GM12878 (cell line): Measurements from ENCODE around the gene ARL3. TPM values are rescaled to one million over a fixed set of nuclear protein-coding genes. Genes with fewer than 3 reads are reported as not detected.

ENCODE experiments used
- ATAC-seq: fragments of 200-7000 bp; cut with Tn5 transposase; 3 replicates; pipeline ENCODE4 v1.9.1; 2020; ENCODE audit warnings: mild to moderate bottlenecking, moderate library complexity
- BruUV-seq: library from RNA; stranded (reverse); fragments of 400-500 nt; replicated peaks from 2 replicates; lab custom pipeline; 2021; lab: Mats Ljungman, UMichigan
- CTCF ChIA-PET: fragments of 300-600 bp; sonication (Branson Sonifier 250); formaldehyde crosslinking; extraction: SDS; loops from one replicate; lab custom pipeline; 2021; ENCODE audit warnings: inconsistent platforms; lab: Yijun Ruan, JAX
- POLR2A ChIA-PET: fragments of 350-600 bp; formaldehyde crosslinking; extraction: SDS; loops from one replicate; lab custom pipeline; 2021; ENCODE audit warnings: inconsistent platforms; lab: Charles Lee
- RAD21 ChIA-PET: fragments of 300-600 bp; sonication (Branson Sonifier 250); formaldehyde crosslinking; loops from one replicate; lab custom pipeline; 2023; ENCODE audit warnings: antibody characterized with exemption; ENCODE audit not compliant: unreplicated experiment; lab: Charles Lee
- SMC1A ChIA-PET: fragments of 300-600 bp; sonication (Branson Sonifier 250); formaldehyde crosslinking; loops from one replicate; lab custom pipeline; 2023; ENCODE audit not compliant: unreplicated experiment, uncharacterized antibody; lab: Charles Lee
- DNase-seq: peaks from one replicate; pipeline ENCODE4 v3.0.0-alpha.2; 2011; ENCODE audit warnings: low read depth, low spot score
- FAIRE-seq: peaks from 3 replicates; lab custom pipeline; 2011; peaks lifted over from hg19 to GRCh38; lab: Jason Lieb, UNC
- H2AFZ ChIP-seq: 2 replicates; pipeline ENCODE4 v1.6.0; 2011; ENCODE audit warnings: low read depth, low read length, control low read depth; ENCODE audit not compliant: control insufficient read depth
- H3K27ac ChIP-seq: 2 replicates; pipeline ENCODE4 v1.5.1; 2011; ENCODE audit warnings: control low read depth; ENCODE audit not compliant: control insufficient read depth, insufficient read depth
- H3K27me3 ChIP-seq, 2 experiments: replicated peaks in 1 of 2; 2 replicates each; pipeline versions ENCODE4 v1.6.0 to v1.6.1; 2011; ENCODE audit warnings: low read length in 1 of 2; ENCODE audit not compliant: control insufficient read depth in 2 of 2, insufficient read depth in 2 of 2
- H3K36me3 ChIP-seq, 2 experiments: 2 replicates each; pipeline ENCODE4 v1.5.1; 2011; ENCODE audit warnings: low read length in 1 of 2; ENCODE audit not compliant: control insufficient read depth in 2 of 2, insufficient read depth in 2 of 2
- H3K4me1 ChIP-seq: 2 replicates; pipeline ENCODE4 v1.6.1; 2011; ENCODE audit warnings: mild to moderate bottlenecking, low read length, moderate library complexity, mixed read lengths; ENCODE audit not compliant: control insufficient read depth, insufficient read depth
- H3K4me2 ChIP-seq: 2 replicates; pipeline ENCODE4 v1.6.0; 2011; ENCODE audit warnings: control low read depth; ENCODE audit not compliant: control insufficient read depth, insufficient read depth
- H3K4me3 ChIP-seq: fragments of 200-600 bp; sonication (generic); 2 replicates; pipeline ENCODE4 v1.5.1; 2016
- H3K79me2 ChIP-seq: 2 replicates; pipeline ENCODE4 v1.6.0; 2011; ENCODE audit warnings: low read length; ENCODE audit not compliant: control insufficient read depth, insufficient read depth
- H3K9ac ChIP-seq: 2 replicates; pipeline ENCODE4 v1.8.0; 2011; ENCODE audit warnings: low read length, control low read depth, mixed read lengths; ENCODE audit not compliant: control insufficient read depth, insufficient read depth
- H3K9me3 ChIP-seq: replicated peaks from 3 replicates; pipeline ENCODE4 v1.5.1; 2011; ENCODE audit warnings: mild to moderate bottlenecking, low read length; ENCODE audit not compliant: control insufficient read depth, insufficient read depth
- H4K20me1 ChIP-seq: 2 replicates; pipeline ENCODE4 v1.6.0; 2011; ENCODE audit not compliant: control insufficient read depth, insufficient read depth
- ETV6 ChIP-seq, 2 experiments: fragments of 450-650 bp in 1 of 2; IDR thresholded peaks in 1 of 2; conservative IDR thresholded peaks in 1 of 2; 2 replicates each; pipeline ENCODE4 v1.6.1; 2014; ENCODE audit warnings: antibody characterized with exemption in 1 of 2, borderline replicate concordance in 1 of 2, low read depth in 1 of 2, mild to moderate bottlenecking in 1 of 2, moderate library complexity in 1 of 2
- IRF4 ChIP-seq: IDR thresholded peaks from 2 replicates; pipeline ENCODE4 v1.6.1; 2011; ENCODE audit warnings: low read depth, low read length
- LARP7 ChIP-seq: fragments of 450-650 bp; IDR thresholded peaks from 2 replicates; pipeline ENCODE4 v1.6.1; 2017; ENCODE audit warnings: mild to moderate bottlenecking
- NR2C1 ChIP-seq: fragments of 450-650 bp; IDR thresholded peaks from 2 replicates; pipeline ENCODE4 v1.6.1; 2017; ENCODE audit warnings: antibody characterized with exemption, mild to moderate bottlenecking, moderate library complexity
- POLR2AphosphoS2 ChIP-seq: IDR thresholded peaks from 2 replicates; pipeline ENCODE4 v1.6.1; 2011; ENCODE audit warnings: low read depth, mild to moderate bottlenecking, low read length, improper control_type of control experiment, moderate library complexity
- POU2F2 ChIP-seq: IDR thresholded peaks from 3 replicates; pipeline ENCODE4 v1.6.1; 2011; ENCODE audit warnings: low read depth, mild to moderate bottlenecking, low read length, borderline replicate concordance
- RFX5 ChIP-seq: IDR thresholded peaks from 2 replicates; pipeline ENCODE4 v1.6.1; 2011; ENCODE audit warnings: low read depth, low read length, improper control_type of control experiment
- TAF1 ChIP-seq: IDR thresholded peaks from 2 replicates; pipeline ENCODE4 v1.6.1; 2011; ENCODE audit warnings: mild to moderate bottlenecking, low read depth, low read length, borderline replicate concordance
- WGBS: methylation state at CpG from one replicate; pipeline ENCODE4 v1.1.6; 2016; ENCODE audit warnings: low lambda C conversion rate; ENCODE audit not compliant: insufficient replicate concordance, insufficient coverage; ENCODE audit errors: missing lambda C conversion rate; 5-methylcytosine and 5-hydroxymethylcytosine counted together
- in situ Hi-C: fragments of 300-500 bp; cut with MboI; formaldehyde crosslinking; loops from 9 replicates; pipeline ENCODE4 v1.14.3; 2018; ENCODE audit warnings: mixed read lengths
- intact Hi-C: fragments of 100-400 bp; cut with micrococcal nuclease; formaldehyde crosslinking; loops from one replicate; pipeline ENCODE4 v1.14.2; 2022; ENCODE audit not compliant: unreplicated experiment
- polyA plus RNA-seq, 11 experiments: library from polyadenylated mRNA; depleted of rRNA in 4 of 11; unstranded in 6 of 11; stranded (reverse) in 5 of 11; fragments of >200 nt; fragmentation: Nextera tagmentation in 4 of 11; fragmentation: Illumina TruSeq in 1 of 11; extraction: Ambion mirVana in 4 of 11; extraction: Trizol in 1 of 11; gene quantifications; 1 replicate in 1 of 11; 2 replicates in 10 of 11; pipeline versions ENCODE4 v1.2.1 to v1.2.3, GENCODE V29; 2011 to 2016; ENCODE audit warnings: inconsistent platforms in 2 of 11, missing spikeins in 2 of 11, low read depth in 1 of 11
- total RNA-seq, 4 experiments: library from RNA; depleted of rRNA in 3 of 4; stranded (reverse); fragments of >200 nt in 3 of 4; fragmentation: Illumina TruSeq in 1 of 4; extraction: Trizol in 1 of 4; gene quantifications; 2 replicates each; pipeline versions ENCODE4 v1.2.1 to v1.2.3, GENCODE V29; 2013 to 2021
- TF ChIP-seq, protein P1 (sequence below): fragments of 450-650 bp; IDR thresholded peaks from 2 replicates; pipeline ENCODE4 v1.6.1; 2018; ENCODE audit warnings: borderline replicate concordance, mild to moderate bottlenecking; ENCODE audit not compliant: partially characterized antibody
- TF ChIP-seq, protein P2 (sequence below): fragments of 450-650 bp; IDR thresholded peaks from 2 replicates; pipeline ENCODE4 v1.6.1; 2017; ENCODE audit warnings: antibody characterized with exemption, mild to moderate bottlenecking, moderate library complexity
- TF ChIP-seq, protein P3 (sequence below): fragments of 450-650 bp; conservative IDR thresholded peaks from 2 replicates; pipeline ENCODE4 v1.6.1; 2017; ENCODE audit warnings: mild to moderate bottlenecking, moderate library complexity

ARL3 gene
- total and polyA plus RNA-seq, 10 of the 15 experiments (the other 5 are each of a cell fraction or from before 2014, with no cell fraction given) = 4.9 to 26.1 (median 11.0) TPM

GRCh38 chr10:102641880-102642735 lies 72.1 kb downstream of the ARL3 start:
- Histone ChIP-seq H3K9ac (peak overlapping the region; percentile 99), H3K79me2 (peaks cover 47% of the 10 kb centered on the region), H3K36me3 (no peaks in the 10 kb centered on the region), H3K4me3 (peak overlapping the region; percentile 93), H2AFZ (peak overlapping the region; percentile 95), H3K27ac (peak overlapping the region; percentile 96), H3K4me1 (peaks cover 7% of the 10 kb centered on the region), H3K4me2 (peak overlapping the region; percentile 76), H4K20me1 (no peaks in the 10 kb centered on the region), H3K27me3 (no peaks in the 10 kb centered on the region), H3K9me3 (no peaks in the 10 kb centered on the region)
- intact Hi-C loops (loop anchor here (10.0 kb wide), 2 partner anchors 247 to 553 kb away; partner anchors contain the start of genes NFKB2 and NT5C2), in situ Hi-C loops (no loop called here)
- ChIA-PET SMC1A (interaction anchor here (0.7 to 2.2 kb wide), 7 partner anchors 9 to 372 kb away, joined by 3 to 6 read pairs (median 4); partner anchors contain the start of gene FBXL15), CTCF (interaction anchor here (0.6 to 1.8 kb wide), 7 partner anchors 27 to 357 kb away, joined by 3 to 9 read pairs (median 4); partner anchors contain the start of genes ARL3 and SFXN2), POLR2A (interaction anchor here (0.5 to 3.6 kb wide), 17 partner anchors 9 to 1601 kb away, joined by 3 to 38 read pairs (median 4); partner anchors contain the start of genes ACTR1A, ARL3, NFKB2 and SFXN2), RAD21 (interaction anchor here (0.5 to 2.1 kb wide), 13 partner anchors 9 to 746 kb away, joined by 3 to 11 read pairs (median 4); partner anchors contain the start of genes ARL3 and SFXN2)
- BruUV-seq = TSS peak; percentile 27
- 2% methylated on average over 68 of the region's 77 CpGs for WGBS
- ATAC-seq (peak; percentile 69), FAIRE-seq (peak; percentile 99), DNase-seq (peak; percentile 90)
- TF ChIP-seq TAF1 = peak; percentile 32; the same call in 1 of the 2 replicates
- peak; percentile 74 for TF ChIP-seq POLR2AphosphoS2
- 0 out of 2 replicates have a peak, but pooled peaks have one; percentile 11 for TF ChIP-seq NR2C1
- TF ChIP-seq IRF4 = 0 out of 2 replicates have a peak, but pooled peaks have one; percentile 5
- TF ChIP-seq, protein P1, sequence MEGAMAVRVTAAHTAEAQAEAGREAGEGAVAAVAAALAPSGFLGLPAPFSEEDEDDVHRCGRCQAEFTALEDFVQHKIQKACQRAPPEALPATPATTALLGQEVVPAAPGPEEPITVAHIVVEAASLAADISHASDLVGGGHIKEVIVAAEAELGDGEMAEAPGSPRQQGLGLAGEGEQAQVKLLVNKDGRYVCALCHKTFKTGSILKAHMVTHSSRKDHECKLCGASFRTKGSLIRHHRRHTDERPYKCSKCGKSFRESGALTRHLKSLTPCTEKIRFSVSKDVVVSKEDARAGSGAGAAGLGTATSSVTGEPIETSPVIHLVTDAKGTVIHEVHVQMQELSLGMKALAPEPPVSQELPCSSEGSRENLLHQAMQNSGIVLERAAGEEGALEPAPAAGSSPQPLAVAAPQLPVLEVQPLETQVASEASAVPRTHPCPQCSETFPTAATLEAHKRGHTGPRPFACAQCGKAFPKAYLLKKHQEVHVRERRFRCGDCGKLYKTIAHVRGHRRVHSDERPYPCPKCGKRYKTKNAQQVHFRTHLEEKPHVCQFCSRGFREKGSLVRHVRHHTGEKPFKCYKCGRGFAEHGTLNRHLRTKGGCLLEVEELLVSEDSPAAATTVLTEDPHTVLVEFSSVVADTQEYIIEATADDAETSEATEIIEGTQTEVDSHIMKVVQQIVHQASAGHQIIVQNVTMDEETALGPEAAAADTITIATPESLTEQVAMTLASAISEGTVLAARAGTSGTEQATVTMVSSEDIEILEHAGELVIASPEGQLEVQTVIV = peak; percentile 32
- TF ChIP-seq RFX5 = peak; percentile 42; the same call in 1 of the 2 replicates
- TF ChIP-seq ETV6 (conservative IDR thresholded peaks at IDR 0.05 in 1 of 2, IDR thresholded peaks at IDR 0.05 in 1 of 2; ENCODE audit: borderline replicate concordance in 1 of 2, low read depth in 1 of 2) = no peak
- TF ChIP-seq POU2F2 = no peak
- TF ChIP-seq, protein P2, sequence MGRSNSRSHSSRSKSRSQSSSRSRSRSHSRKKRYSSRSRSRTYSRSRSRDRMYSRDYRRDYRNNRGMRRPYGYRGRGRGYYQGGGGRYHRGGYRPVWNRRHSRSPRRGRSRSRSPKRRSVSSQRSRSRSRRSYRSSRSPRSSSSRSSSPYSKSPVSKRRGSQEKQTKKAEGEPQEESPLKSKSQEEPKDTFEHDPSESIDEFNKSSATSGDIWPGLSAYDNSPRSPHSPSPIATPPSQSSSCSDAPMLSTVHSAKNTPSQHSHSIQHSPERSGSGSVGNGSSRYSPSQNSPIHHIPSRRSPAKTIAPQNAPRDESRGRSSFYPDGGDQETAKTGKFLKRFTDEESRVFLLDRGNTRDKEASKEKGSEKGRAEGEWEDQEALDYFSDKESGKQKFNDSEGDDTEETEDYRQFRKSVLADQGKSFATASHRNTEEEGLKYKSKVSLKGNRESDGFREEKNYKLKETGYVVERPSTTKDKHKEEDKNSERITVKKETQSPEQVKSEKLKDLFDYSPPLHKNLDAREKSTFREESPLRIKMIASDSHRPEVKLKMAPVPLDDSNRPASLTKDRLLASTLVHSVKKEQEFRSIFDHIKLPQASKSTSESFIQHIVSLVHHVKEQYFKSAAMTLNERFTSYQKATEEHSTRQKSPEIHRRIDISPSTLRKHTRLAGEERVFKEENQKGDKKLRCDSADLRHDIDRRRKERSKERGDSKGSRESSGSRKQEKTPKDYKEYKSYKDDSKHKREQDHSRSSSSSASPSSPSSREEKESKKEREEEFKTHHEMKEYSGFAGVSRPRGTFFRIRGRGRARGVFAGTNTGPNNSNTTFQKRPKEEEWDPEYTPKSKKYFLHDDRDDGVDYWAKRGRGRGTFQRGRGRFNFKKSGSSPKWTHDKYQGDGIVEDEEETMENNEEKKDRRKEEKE = peak; percentile 61; the same call in 1 of the 2 replicates
- TF ChIP-seq, protein P3, sequence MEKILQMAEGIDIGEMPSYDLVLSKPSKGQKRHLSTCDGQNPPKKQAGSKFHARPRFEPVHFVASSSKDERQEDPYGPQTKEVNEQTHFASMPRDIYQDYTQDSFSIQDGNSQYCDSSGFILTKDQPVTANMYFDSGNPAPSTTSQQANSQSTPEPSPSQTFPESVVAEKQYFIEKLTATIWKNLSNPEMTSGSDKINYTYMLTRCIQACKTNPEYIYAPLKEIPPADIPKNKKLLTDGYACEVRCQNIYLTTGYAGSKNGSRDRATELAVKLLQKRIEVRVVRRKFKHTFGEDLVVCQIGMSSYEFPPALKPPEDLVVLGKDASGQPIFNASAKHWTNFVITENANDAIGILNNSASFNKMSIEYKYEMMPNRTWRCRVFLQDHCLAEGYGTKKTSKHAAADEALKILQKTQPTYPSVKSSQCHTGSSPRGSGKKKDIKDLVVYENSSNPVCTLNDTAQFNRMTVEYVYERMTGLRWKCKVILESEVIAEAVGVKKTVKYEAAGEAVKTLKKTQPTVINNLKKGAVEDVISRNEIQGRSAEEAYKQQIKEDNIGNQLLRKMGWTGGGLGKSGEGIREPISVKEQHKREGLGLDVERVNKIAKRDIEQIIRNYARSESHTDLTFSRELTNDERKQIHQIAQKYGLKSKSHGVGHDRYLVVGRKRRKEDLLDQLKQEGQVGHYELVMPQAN = peak; percentile 83
- TF ChIP-seq LARP7 = peak; percentile 96
